GM12874 (cell line): ENCODE results near the gene NEURL4.

Source experiments
- CTCF ChIP-seq: IDR thresholded peaks from 2 replicates; pipeline ENCODE4 v1.5.1; 2011; ENCODE audit warnings: low read depth, mild to moderate bottlenecking, control low read depth, low read length, moderate library complexity; ENCODE audit not compliant: insufficient read depth

The NEURL4 gene

GRCh38 chr17:7295230-7296180 lies 33.6 kb downstream of the NEURL4 start:
- no peak for TF ChIP-seq CTCF

- TF ChIP-seq CTCF, result no peak
Measured at GRCh38 chr17:7294614-7295153, 34.5 kb downstream of the NEURL4 start, which contains the start of gene YBX2. Gene YBX2 (minus strand): TSS chr17:7294639. CDS start chr17:7294500, 139 bp downstream.

GRCh38 chr17:7293816-7294613 lies 35.1 kb downstream of the NEURL4 start:
- TF ChIP-seq CTCF, result no peak

- TF ChIP-seq CTCF, result no peak
Measured at GRCh38 chr17:7293159-7293558, 36.0 kb downstream of the NEURL4 start.

- TF ChIP-seq CTCF, result no peak
Measured at GRCh38 chr17:7292729-7293128, 36.4 kb downstream of the NEURL4 start.

GRCh38 chr17:7292194-7292593 lies 36.9 kb downstream of the NEURL4 start:
- TF ChIP-seq CTCF, result no peak

GRCh38 chr17:7290685-7291084 lies 38.5 kb downstream of the NEURL4 start:
- TF ChIP-seq CTCF, result no peak
